HL-60 (cell line): ENCODE data around the gene NAA80.

Experiments used
- DNase-seq, 2 experiments: peaks; one replicate each; pipeline ENCODE4 v3.0.0-alpha.2; 2010 to 2020; ENCODE audit warnings: low read depth in 1 of 2, low spot score in 1 of 2
- H3K27ac ChIP-seq: fragments of 250-450 bp; sonication (Bioruptor Pico); replicated peaks from 2 replicates; pipeline ENCODE4 v1.5.1; 2020; ENCODE audit warnings: mild to moderate bottlenecking, moderate library complexity
- H3K27me3 ChIP-seq: fragments of 250-450 bp; sonication (Bioruptor Pico); 2 replicates; pipeline ENCODE4 v1.5.1; 2021; ENCODE audit warnings: mild to moderate bottlenecking, moderate library complexity; ENCODE audit not compliant: insufficient read depth, poor library complexity, severe bottlenecking
- H3K4me3 ChIP-seq: replicated peaks from 2 replicates; pipeline ENCODE4 v1.5.1; 2011; ENCODE audit warnings: mild to moderate bottlenecking, control low read depth, low read length; ENCODE audit not compliant: insufficient read depth
- CTCF ChIP-seq: IDR thresholded peaks from one replicate; pipeline ENCODE4 v1.5.1; 2011; ENCODE audit warnings: low read length, control low read depth, inconsistent platforms; ENCODE audit not compliant: insufficient read depth
- GABPA ChIP-seq: IDR thresholded peaks from 2 replicates; pipeline ENCODE4 v1.6.1; 2012; ENCODE audit warnings: low read depth
- POLR2AphosphoS5 ChIP-seq: IDR thresholded peaks from 2 replicates; pipeline ENCODE4 v1.6.1; 2012; ENCODE audit warnings: low read depth
- REST ChIP-seq: IDR thresholded peaks from 2 replicates; pipeline ENCODE4 v1.6.1; 2012; ENCODE audit warnings: low read depth; ENCODE audit not compliant: insufficient replicate concordance
- SPI1 ChIP-seq: IDR thresholded peaks from 2 replicates; pipeline ENCODE4 v1.6.1; 2012; ENCODE audit warnings: low read depth, mild to moderate bottlenecking, borderline replicate concordance

NAA80 gene

GRCh38 chr3:50290161-50290641 is 9.0 kb downstream of the NAA80 start:
- TF ChIP-seq CTCF, result no peak
- TF ChIP-seq REST, result no peak
- TF ChIP-seq GABPA, result no peak
- no peak for TF ChIP-seq POLR2AphosphoS5
- no peak for TF ChIP-seq SPI1
- Histone ChIP-seq H3K27ac (no peak overlapping the region), H3K4me3 (no peak overlapping the region), H3K27me3 (no peaks in the 10 kb centered on the region)
- no peak for DNase-seq

- H3K27me3 ChIP-seq, result no peaks in the 10 kb centered on the region
- DNase-seq, result no peak
- no peak for TF ChIP-seq CTCF
- H3K27ac ChIP-seq, result no peak overlapping the region
- no peak overlapping the region for H3K4me3 ChIP-seq
These were observed 10.1 kb downstream of the NAA80 start for GRCh38 chr3:50289130-50289529.

GRCh38 chr3:50288387-50289007 is 10.7 kb downstream of the NAA80 start:
- TF ChIP-seq REST (no peak), POLR2AphosphoS5 (no peak), GABPA (no peak), SPI1 (no peak), CTCF (no peak)
- no peaks in the 10 kb centered on the region for H3K27me3 ChIP-seq
- H3K4me3 ChIP-seq, result no peak overlapping the region
- H3K27ac ChIP-seq, result no peak overlapping the region
- DNase-seq, result no peak

GRCh38 chr3:50287262-50287661 is 11.9 kb downstream of the NAA80 start:
- no peaks in the 10 kb centered on the region for H3K27me3 ChIP-seq
- H3K27ac ChIP-seq, result no peak overlapping the region
- DNase-seq, result no peak
- TF ChIP-seq REST, result no peak
- TF ChIP-seq POLR2AphosphoS5, result no peak
- no peak for TF ChIP-seq SPI1
- TF ChIP-seq CTCF, result no peak
- no peak for TF ChIP-seq GABPA
- no peak overlapping the region for H3K4me3 ChIP-seq
